H1 (cell line): ENCODE data around the gene MBD3. TPM values are rescaled to one million over a fixed set of nuclear protein-coding genes. Genes with fewer than 3 reads are reported as not detected.
"Not testable (repeated sequence)": the region's sequence is repeated elsewhere in the genome, so short reads cannot be mapped to it uniquely, and the experiment has no call there.

Experiments
- CTCF ChIA-PET: fragments of 300-600 bp; sonication (Branson Sonifier 250); formaldehyde crosslinking; loops from one replicate; lab custom pipeline; 2021; ENCODE audit not compliant: partially characterized antibody; lab: Charles Lee
- POLR2A ChIA-PET: fragments of 300-600 bp; sonication (Branson Sonifier 250); formaldehyde crosslinking; loops from one replicate; lab custom pipeline; 2021; ENCODE audit warnings: inconsistent platforms; ENCODE audit not compliant: partially characterized antibody; lab: Charles Lee
- DNase-seq, 2 experiments: peaks; one replicate each; pipeline versions ENCODE4 v3.0.0 to v3.0.0-alpha.2; 2010 to 2022; ENCODE audit warnings: low spot score in 2 of 2, low read depth in 1 of 2, mixed read lengths in 1 of 2
- FAIRE-seq: peaks from 2 replicates; lab custom pipeline; 2011; peaks lifted over from hg19 to GRCh38; lab: Jason Lieb, UNC
- H2AFZ ChIP-seq: 2 replicates; pipeline ENCODE4 v1.8.1; 2012; ENCODE audit warnings: low read length, inconsistent platforms
- H2AK5ac ChIP-seq: 2 replicates; pipeline ENCODE4 v1.6.1; 2013; ENCODE audit warnings: low read depth, low read length
- H2BK120ac ChIP-seq: replicated peaks from 2 replicates; pipeline ENCODE3; 2013; ENCODE audit warnings: low read depth, low read length, inconsistent platforms
- H2BK12ac ChIP-seq: 2 replicates; pipeline ENCODE4 v1.6.1; 2013; ENCODE audit warnings: low read depth, low read length
- H2BK15ac ChIP-seq: 2 replicates; pipeline ENCODE4 v1.6.1; 2013; ENCODE audit warnings: low read length
- H2BK20ac ChIP-seq: 2 replicates; pipeline ENCODE4 v1.6.1; 2013; ENCODE audit warnings: low read length
- H2BK5ac ChIP-seq: 2 replicates; pipeline ENCODE4 v1.6.1; 2013; ENCODE audit warnings: low read depth, low read length
- H3K14ac ChIP-seq: 2 replicates; pipeline ENCODE4 v1.6.1; 2013; ENCODE audit warnings: inconsistent platforms; ENCODE audit not compliant: insufficient read length
- H3K18ac ChIP-seq: 2 replicates; pipeline ENCODE4 v1.6.1; 2013; ENCODE audit warnings: low read length; ENCODE audit errors: extremely low read depth
- H3K23ac ChIP-seq: 2 replicates; pipeline ENCODE4 v1.6.1; 2013; ENCODE audit warnings: inconsistent platforms; ENCODE audit not compliant: insufficient read length
- H3K23me2 ChIP-seq: 2 replicates; pipeline ENCODE4 v1.6.1; 2013; ENCODE audit warnings: low read depth, low read length
- H3K27ac ChIP-seq: 2 replicates; pipeline ENCODE4 v1.6.1; 2011; ENCODE audit warnings: low read depth, low read length, inconsistent platforms
- H3K27me3 ChIP-seq, 4 experiments: replicated peaks in 1 of 4; 1 replicate in 1 of 4; 2 replicates in 3 of 4; pipeline versions ENCODE4 v1.6.1 to v1.8.1; 2011 to 2013; ENCODE audit warnings: low read length in 3 of 4, mild to moderate bottlenecking in 3 of 4, inconsistent platforms in 2 of 4, mixed read lengths in 2 of 4, moderate library complexity in 1 of 4; ENCODE audit not compliant: control insufficient read depth in 3 of 4, insufficient read depth in 3 of 4; ENCODE audit errors: extremely low read depth in 1 of 4
- H3K36me3 ChIP-seq, 4 experiments: 2 replicates each; pipeline versions ENCODE4 v1.6.1 to v1.8.1; 2011 to 2013; ENCODE audit warnings: mild to moderate bottlenecking in 4 of 4, low read length in 3 of 4, moderate library complexity in 2 of 4, control low read depth in 1 of 4, inconsistent platforms in 1 of 4; ENCODE audit not compliant: insufficient read depth in 4 of 4, control insufficient read depth in 2 of 4
- H3K4ac ChIP-seq: replicated peaks from 2 replicates; pipeline ENCODE3; 2013; ENCODE audit warnings: low read length, low read depth, mixed read lengths, inconsistent platforms; ENCODE audit not compliant: insufficient read length
- H3K4me1 ChIP-seq, 4 experiments: replicated peaks in 1 of 4; 1 replicate in 1 of 4; 2 replicates in 3 of 4; pipeline versions ENCODE4 v1.6.1 to v1.8.1; 2011 to 2013; ENCODE audit warnings: low read length in 3 of 4, inconsistent platforms in 2 of 4, mixed read lengths in 1 of 4; ENCODE audit not compliant: insufficient read depth in 4 of 4, control insufficient read depth in 3 of 4
- H3K4me2 ChIP-seq, 2 experiments: 2 replicates each; pipeline versions ENCODE4 v1.6.1 to v1.8.1; 2011 to 2013; ENCODE audit warnings: low read depth in 2 of 2, low read length in 2 of 2, control low read depth in 1 of 2, inconsistent platforms in 1 of 2, mild to moderate bottlenecking in 1 of 2; ENCODE audit not compliant: insufficient read depth in 1 of 2
- H3K4me3 ChIP-seq, 4 experiments: fragments of 200-600, 300-600 bp in 1 of 4; sonication (generic), shearing (Covaris generic), sonication (Bioruptor Twin) in 1 of 4; 2 replicates each; pipeline versions ENCODE4 v1.5.1 to v1.8.1; 2011 to 2016; ENCODE audit warnings: low read length in 4 of 4, low read depth in 3 of 4, control low read depth in 2 of 4, inconsistent platforms in 2 of 4, mild to moderate bottlenecking in 2 of 4, mixed read lengths in 1 of 4, moderate library complexity in 1 of 4; ENCODE audit not compliant: insufficient read depth in 2 of 4; ENCODE audit errors: extremely low read depth in 1 of 4
- H3K56ac ChIP-seq: replicated peaks from 2 replicates; pipeline ENCODE3; 2013; ENCODE audit warnings: low read depth, mild to moderate bottlenecking, mixed read lengths, low read length, inconsistent platforms; ENCODE audit not compliant: insufficient read length
- H3K79me1 ChIP-seq: 2 replicates; pipeline ENCODE4 v1.6.1; 2013; ENCODE audit warnings: low read depth, low read length, control low read depth
- H3K79me2 ChIP-seq, 2 experiments: 2 replicates each; pipeline versions ENCODE4 v1.6.1 to v1.8.1; 2012 to 2013; ENCODE audit warnings: low read length in 2 of 2, mild to moderate bottlenecking in 2 of 2, inconsistent platforms in 1 of 2; ENCODE audit not compliant: insufficient read depth in 2 of 2, control insufficient read depth in 1 of 2
- H3K9ac ChIP-seq, 4 experiments: replicated peaks in 1 of 4; 1 replicate in 1 of 4; 2 replicates in 3 of 4; pipeline versions ENCODE4 v1.6.1 to v1.8.1; 2011 to 2013; ENCODE audit warnings: low read depth in 3 of 4, low read length in 3 of 4, control low read depth in 2 of 4, mild to moderate bottlenecking in 2 of 4, moderate library complexity in 2 of 4, inconsistent platforms in 1 of 4; ENCODE audit errors: extremely low read depth in 1 of 4
- H3K9me3 ChIP-seq, 2 experiments: 2 replicates each; pipeline versions ENCODE4 v1.6.1 to v1.8.1; 2012 to 2013; ENCODE audit warnings: mild to moderate bottlenecking in 2 of 2, moderate library complexity in 2 of 2, control low read depth in 1 of 2, inconsistent platforms in 1 of 2, low read depth in 1 of 2, low read length in 1 of 2, mixed read lengths in 1 of 2; ENCODE audit not compliant: insufficient read depth in 2 of 2
- H4K20me1 ChIP-seq, 2 experiments: replicated peaks in 1 of 2; 2 replicates each; pipeline versions ENCODE3 to v1.8.1; 2011 to 2013; ENCODE audit warnings: inconsistent platforms in 2 of 2, low read length in 2 of 2, mild to moderate bottlenecking in 1 of 2; ENCODE audit not compliant: insufficient read depth in 2 of 2, control insufficient read depth in 1 of 2
- H4K5ac ChIP-seq: 2 replicates; pipeline ENCODE4 v1.6.1; 2013; ENCODE audit warnings: low read length, low read depth, mixed read lengths, inconsistent platforms; ENCODE audit not compliant: insufficient read length
- H4K8ac ChIP-seq: 2 replicates; pipeline ENCODE4 v1.8.0; 2013; ENCODE audit warnings: mild to moderate bottlenecking, moderate library complexity, low read length, inconsistent platforms; ENCODE audit not compliant: insufficient read depth; ENCODE audit errors: extremely low read depth
- H4K91ac ChIP-seq: replicated peaks from 2 replicates; pipeline ENCODE3; 2013; ENCODE audit warnings: low read length, mixed read lengths, inconsistent platforms; ENCODE audit not compliant: insufficient read length
- WGBS, 2 experiments: shearing (Covaris generic) in 1 of 2; methylation state at CpG; one replicate each; pipeline versions ENCODE4 v1.1.6 to v1.1.7; 2013 to 2015; ENCODE audit warnings: low lambda C conversion rate in 2 of 2, mixed read lengths in 2 of 2, inconsistent platforms in 1 of 2, low coverage in 1 of 2, missing lambda C conversion rate in 1 of 2; ENCODE audit not compliant: insufficient replicate concordance in 2 of 2, insufficient coverage in 1 of 2, insufficient read length in 1 of 2; ENCODE audit errors: extremely low coverage in 1 of 2, missing lambda C conversion rate in 1 of 2; 5-methylcytosine and 5-hydroxymethylcytosine counted together
- polyA plus RNA-seq, 7 experiments: library from polyadenylated mRNA; depleted of rRNA in 3 of 7; stranded (reverse) in 5 of 7; unstranded in 2 of 7; fragments of >200 nt in 5 of 7; fragments of 200-250 nt in 2 of 7; gene quantifications; 1 replicate in 5 of 7; 2 replicates in 1 of 7; 4 replicates in 1 of 7; pipeline versions ENCODE4 v1.2.1 to v1.2.3, GENCODE V29; 2011 to 2013; ENCODE audit warnings: missing spikeins in 2 of 7, mixed read lengths in 2 of 7
- total RNA-seq: library from RNA; stranded (reverse); fragmentation: NEBNext Ultra II Directional; extraction: Animal tissue kit (Norgen Biotek cat#: 25700); gene quantifications from 2 replicates; pipeline ENCODE4 v1.2.1, GENCODE V29; 2021

Gene MBD3
- total and polyA plus RNA-seq, 2 of the 8 experiments (the other 6 are each of a cell fraction or from before 2014, with no cell fraction given), result 88.2 to 110 TPM

DNA sequence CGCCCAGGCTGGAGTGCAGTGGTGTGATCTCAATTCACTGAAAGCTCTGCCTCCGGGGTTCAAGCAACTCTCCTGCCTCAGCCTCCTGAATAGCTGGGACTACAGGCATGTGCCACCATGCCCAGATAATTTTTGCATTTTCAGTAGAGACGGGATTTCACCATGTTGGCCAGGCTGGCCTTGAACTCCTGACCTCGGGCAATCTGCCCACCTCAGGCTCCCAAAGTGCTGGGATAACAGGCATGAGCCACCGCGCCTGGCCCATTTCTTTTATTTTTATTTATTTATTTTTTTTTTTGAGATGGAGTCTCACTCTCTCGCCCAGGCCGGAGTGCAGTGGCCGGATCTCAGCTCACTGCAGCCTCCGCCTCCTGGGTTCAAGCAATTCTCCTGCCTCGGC, 52.9 kb downstream of the MBD3 start:
- H4K8ac ChIP-seq, H3K14ac ChIP-seq, H4K91ac ChIP-seq, H3K23me2 ChIP-seq, DNase-seq, H3K9me3 ChIP-seq, H2BK5ac ChIP-seq, H3K79me1 ChIP-seq, H3K9ac ChIP-seq, H4K5ac ChIP-seq, H3K23ac ChIP-seq, CTCF ChIA-PET, H2BK120ac ChIP-seq, H2BK12ac ChIP-seq, H3K4me1 ChIP-seq, H3K4me2 ChIP-seq, H2BK15ac ChIP-seq, H4K20me1 ChIP-seq, H2BK20ac ChIP-seq, POLR2A ChIA-PET, H3K36me3 ChIP-seq, H2AK5ac ChIP-seq, H3K4me3 ChIP-seq, H3K56ac ChIP-seq, H3K18ac ChIP-seq, FAIRE-seq, H3K27me3 ChIP-seq, H3K79me2 ChIP-seq, H2AFZ ChIP-seq, H3K4ac ChIP-seq, H3K27ac ChIP-seq: not testable (repeated sequence)
- 97% methylated on average over 11 of the region's 11 CpGs; no CpG with 5 or more reads in 1 of the 2 experiments for WGBS, 2 experiments
